ENCODE data around the gene SBF2. TPM values are rescaled to one million over a fixed set of nuclear protein-coding genes. Genes with fewer than 3 reads are reported as not detected.
A peak's percentile ranks its signal among the peaks of the same experiment; 100 is the strongest.
"Not testable (repeated sequence)": the region's sequence is repeated elsewhere in the genome, so short reads cannot be mapped to it uniquely, and the experiment has no call there.

SBF2 gene
- total RNA-seq, 1 experiment from 2014 or later = 16.7 TPM

GRCh38 chr11:10017050-10017449 lies 277.0 kb downstream of the SBF2 start:
- Histone ChIP-seq H3K4me3 (no peak overlapping the region), H3K36me3 (peaks cover 12% of the 10 kb centered on the region), H3K9me3 (peaks cover 6% of the 10 kb centered on the region), H3K27me3 (no peaks in the 10 kb centered on the region)
- no peak for DNase-seq

GRCh38 chr11:10012068-10012467 lies 282.0 kb downstream of the SBF2 start:
- DNase-seq = no peak
- peaks cover 24% of the 10 kb centered on the region for H3K36me3 ChIP-seq
- no peaks in the 10 kb centered on the region for H3K27me3 ChIP-seq
- peaks cover 26% of the 10 kb centered on the region for H3K9me3 ChIP-seq
- no peak overlapping the region for H3K4me3 ChIP-seq

DNA sequence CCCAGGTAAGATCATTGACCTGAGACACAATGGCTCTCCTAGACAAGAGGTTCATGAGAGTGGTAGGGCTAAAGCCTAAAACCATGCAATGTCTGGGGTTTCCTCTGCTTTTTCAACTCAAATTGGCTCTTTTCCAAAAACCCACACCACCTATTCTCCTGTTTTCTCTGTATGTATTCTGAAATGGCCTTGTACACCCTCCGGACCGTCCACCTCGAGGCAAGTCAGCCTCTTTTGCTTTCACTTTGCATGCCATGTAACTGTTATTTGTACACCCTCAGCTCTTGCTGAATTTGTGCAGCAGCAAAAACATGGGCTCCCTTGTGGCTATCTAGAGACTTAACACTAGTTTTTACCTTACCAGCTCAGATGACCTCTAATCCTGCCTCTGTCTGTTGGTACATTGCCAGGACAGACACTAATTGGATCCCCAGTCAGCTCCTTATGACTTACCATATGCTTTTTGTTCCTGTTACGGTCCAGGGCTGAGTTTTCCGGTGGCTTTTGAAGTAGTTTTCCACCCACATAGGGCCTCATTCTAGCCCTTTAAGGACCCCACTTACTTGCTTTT lies 288.0 kb downstream of the SBF2 start:
- DNase-seq = no peak
- Histone ChIP-seq H3K9me3 (peaks cover 30% of the 10 kb centered on the region), H3K27me3 (no peaks in the 10 kb centered on the region), H3K4me3 (no peak overlapping the region), H3K36me3 (peaks cover 21% of the 10 kb centered on the region)

DNA sequence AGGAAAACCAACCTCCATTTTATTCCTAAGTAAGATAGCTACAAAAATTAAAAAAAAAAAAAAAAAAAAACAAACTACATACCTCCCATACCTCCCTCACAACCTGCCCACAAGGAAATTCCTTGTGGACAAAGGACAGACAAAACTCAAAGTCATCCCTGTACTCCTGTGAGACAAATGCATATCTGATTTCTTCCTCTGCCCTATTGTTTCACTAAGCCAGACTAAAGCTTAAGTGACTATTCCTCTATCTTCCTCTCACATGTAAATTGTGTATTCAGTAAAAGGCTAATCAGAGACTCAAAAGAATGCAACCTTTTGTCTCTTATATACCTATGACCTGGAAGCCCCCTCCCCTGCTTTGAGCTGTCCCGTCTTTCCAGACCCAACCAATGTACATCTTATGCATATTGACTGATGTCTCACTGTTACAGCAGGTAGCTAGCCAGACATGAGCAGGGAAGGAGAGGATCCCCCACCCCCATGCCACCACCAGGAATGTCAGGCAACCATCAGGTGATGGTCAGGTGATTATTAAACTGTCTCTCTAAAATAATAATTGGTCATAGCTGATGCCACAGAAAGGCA lies 289.4 kb downstream of the SBF2 start:
- Histone ChIP-seq H3K36me3 (peaks cover 14% of the 10 kb centered on the region), H3K4me3 (no peak overlapping the region), H3K27me3 (no peaks in the 10 kb centered on the region), H3K9me3 (peaks cover 25% of the 10 kb centered on the region)
- DNase-seq = no peak

DNA sequence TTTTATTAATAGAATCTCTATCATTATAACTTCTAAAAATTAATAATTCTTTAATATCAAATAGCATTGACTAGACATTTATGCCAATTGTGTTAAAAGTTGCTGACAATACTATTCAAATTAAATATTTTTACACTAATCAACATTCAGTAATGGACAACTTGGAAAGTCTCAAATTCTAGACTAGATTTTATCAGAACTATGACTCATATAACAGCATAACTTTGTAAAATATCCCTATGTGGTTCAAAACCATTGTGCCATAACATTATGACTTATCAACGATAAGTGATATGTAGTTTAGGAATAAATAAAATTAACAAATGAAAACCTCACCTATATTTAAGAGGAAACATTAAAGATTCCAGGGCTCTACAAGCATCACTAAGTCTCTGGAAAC lies 291.8 kb downstream of the SBF2 start:
- no peaks in the 10 kb centered on the region for H3K27me3 ChIP-seq
- H3K9me3 ChIP-seq = peaks cover 13% of the 10 kb centered on the region
- H3K4me3 ChIP-seq = no peak overlapping the region
- no peak for DNase-seq
- H3K36me3 ChIP-seq = peaks cover 17% of the 10 kb centered on the region

- DNase-seq = no peak
- Histone ChIP-seq H3K36me3 (peaks cover 22% of the 10 kb centered on the region), H3K9me3 (no peaks in the 10 kb centered on the region; the same call in 1 of the 2 replicates), H3K4me3 (no peak overlapping the region), H3K27me3 (no peaks in the 10 kb centered on the region)
Measured at GRCh38 chr11:9992306-9992705, 301.7 kb downstream of the SBF2 start.

DNA sequence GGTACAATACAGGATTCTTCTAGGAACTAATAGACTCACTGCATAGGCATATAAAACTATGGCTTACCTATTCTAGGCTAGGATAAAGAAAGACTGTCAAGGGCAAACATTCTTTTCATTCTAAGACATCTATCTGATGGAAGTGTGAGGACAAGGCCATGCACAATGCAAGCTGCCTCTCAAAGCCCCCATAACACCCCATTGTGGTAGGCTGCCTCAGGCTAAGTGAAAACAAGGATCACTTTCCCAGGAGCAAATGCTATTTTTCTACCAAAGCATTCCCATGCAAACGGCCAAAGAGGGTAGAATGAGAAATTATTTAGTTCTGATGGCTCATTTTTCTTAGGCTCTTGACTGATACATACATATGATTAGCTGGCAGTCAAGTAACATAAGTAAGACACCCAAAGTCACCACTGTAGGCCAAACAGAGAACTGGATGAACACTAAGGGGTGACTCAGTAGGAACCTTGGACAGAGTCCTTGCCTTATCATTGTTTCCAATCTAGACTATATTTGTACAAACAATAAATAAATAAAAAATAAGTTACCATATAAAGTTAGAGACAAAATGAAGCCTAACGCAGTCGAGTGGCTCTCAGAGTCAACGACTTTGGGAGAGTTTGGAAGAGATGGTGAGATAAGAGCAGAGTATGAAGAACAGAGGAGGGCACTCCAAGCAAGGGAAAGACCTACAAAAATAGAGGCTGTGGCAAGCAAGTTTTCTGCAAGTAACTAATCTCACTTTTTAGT lies 303.6 kb downstream of the SBF2 start:
- DNase-seq = no peak
- H3K4me3 ChIP-seq = no peak overlapping the region

DNA sequence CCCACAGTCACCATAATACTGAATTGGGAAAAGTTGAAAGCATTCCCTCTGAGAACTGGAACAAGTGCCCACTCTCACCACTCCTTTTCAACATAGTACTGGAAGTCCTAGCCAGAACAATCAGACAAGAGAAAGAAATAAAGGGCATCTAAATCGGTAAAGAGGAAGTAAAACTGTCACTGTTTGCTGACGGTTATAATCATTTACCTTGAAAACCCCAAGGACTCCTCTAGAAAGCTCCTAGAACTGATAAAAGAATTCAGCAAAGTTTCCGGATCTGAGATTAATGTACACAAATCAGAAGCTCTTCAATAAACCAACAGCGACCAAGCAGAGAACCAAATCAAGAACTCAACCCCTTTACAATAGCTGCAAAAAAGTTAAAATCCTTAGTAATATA lies 306.7 kb downstream of the SBF2 start:
- H3K27me3 ChIP-seq, DNase-seq, H3K9me3 ChIP-seq, H3K4me3 ChIP-seq: not testable (repeated sequence)
- peaks cover 29% of the 10 kb centered on the region for H3K36me3 ChIP-seq

More for the DNA sequence above, 303.6 kb downstream of the SBF2 start:
- Histone ChIP-seq H3K9me3 (no peaks in the 10 kb centered on the region; the same call in 1 of the 2 replicates), H3K27me3 (no peaks in the 10 kb centered on the region), H3K36me3 (peaks cover 27% of the 10 kb centered on the region)

- no peak overlapping the region for H3K4me3 ChIP-seq
- H3K36me3 ChIP-seq = peaks cover 19% of the 10 kb centered on the region
- H3K9me3 ChIP-seq = no peaks in the 10 kb centered on the region; the same call in 1 of the 2 replicates
- DNase-seq = peak; percentile 38
- no peaks in the 10 kb centered on the region for H3K27me3 ChIP-seq
Measured at GRCh38 chr11:9982796-9983579, 311.0 kb downstream of the SBF2 start.

DNA sequence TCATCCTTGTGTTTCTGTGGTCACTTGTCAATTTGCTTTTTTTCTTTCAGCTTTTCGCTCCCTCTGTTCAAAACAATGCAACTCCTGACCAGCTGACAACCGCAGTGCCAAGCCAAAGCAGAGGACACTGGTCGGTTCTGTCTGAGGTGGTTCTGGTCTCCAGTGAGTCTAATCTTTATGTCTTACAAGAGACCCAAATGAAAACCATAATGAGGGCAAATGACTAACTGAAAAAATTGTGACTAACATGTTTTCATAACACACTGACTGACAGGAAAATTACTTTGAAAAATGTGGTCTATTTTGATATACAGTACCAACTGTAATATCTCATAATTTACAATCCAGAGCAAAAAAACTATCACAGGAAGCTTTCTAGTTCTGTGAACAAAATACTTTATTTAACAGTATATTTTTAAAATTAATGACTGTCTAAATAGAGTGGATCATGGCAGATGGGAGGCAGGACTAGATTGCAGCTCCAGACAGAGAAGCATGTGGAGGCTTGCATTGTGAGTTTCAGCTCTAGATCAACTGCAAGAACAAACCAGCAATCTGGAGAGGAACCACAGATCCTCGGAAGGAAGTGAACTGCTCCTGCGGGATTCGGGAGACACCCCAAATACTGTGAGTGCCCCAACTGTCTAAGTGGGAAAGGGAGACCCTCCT lies 311.8 kb downstream of the SBF2 start:
- H3K36me3 ChIP-seq = peaks cover 12% of the 10 kb centered on the region
- no peaks in the 10 kb centered on the region for H3K9me3 ChIP-seq
- no peak overlapping the region for H3K4me3 ChIP-seq
- DNase-seq = no peak
- no peaks in the 10 kb centered on the region for H3K27me3 ChIP-seq

GRCh38 chr11:9980931-9981330 lies 313.1 kb downstream of the SBF2 start:
- H3K4me3 ChIP-seq = no peak overlapping the region
- DNase-seq = no peak
- peaks cover 7% of the 10 kb centered on the region; the same call in 1 of the 2 replicates for H3K36me3 ChIP-seq
- no peaks in the 10 kb centered on the region for H3K27me3 ChIP-seq
- H3K9me3 ChIP-seq = no peaks in the 10 kb centered on the region

DNA sequence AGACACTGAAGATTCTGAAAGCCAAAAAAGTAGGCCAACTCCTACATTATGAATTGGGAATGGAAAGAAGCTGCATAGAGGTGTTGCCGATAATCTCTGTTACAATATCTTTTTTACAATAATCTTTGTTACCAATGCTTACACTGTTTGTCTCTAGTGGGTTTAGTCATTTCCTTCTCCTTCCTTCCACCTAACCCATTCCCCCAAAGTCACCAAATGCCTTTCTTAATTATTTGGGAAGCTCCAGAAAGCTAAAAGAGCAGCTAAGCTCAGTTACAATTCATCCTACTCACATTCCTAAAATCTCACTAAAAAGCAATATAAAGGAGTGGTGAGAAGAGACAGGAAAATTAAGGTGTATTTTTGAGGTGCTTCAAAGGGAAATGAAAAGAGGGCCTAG lies 316.5 kb downstream of the SBF2 start:
- Histone ChIP-seq H3K4me3 (no peak overlapping the region), H3K9me3 (no peaks in the 10 kb centered on the region), H3K36me3 (peaks cover 10% of the 10 kb centered on the region; the same call in 1 of the 2 replicates), H3K27me3 (no peaks in the 10 kb centered on the region)
- DNase-seq = no peak

DNA sequence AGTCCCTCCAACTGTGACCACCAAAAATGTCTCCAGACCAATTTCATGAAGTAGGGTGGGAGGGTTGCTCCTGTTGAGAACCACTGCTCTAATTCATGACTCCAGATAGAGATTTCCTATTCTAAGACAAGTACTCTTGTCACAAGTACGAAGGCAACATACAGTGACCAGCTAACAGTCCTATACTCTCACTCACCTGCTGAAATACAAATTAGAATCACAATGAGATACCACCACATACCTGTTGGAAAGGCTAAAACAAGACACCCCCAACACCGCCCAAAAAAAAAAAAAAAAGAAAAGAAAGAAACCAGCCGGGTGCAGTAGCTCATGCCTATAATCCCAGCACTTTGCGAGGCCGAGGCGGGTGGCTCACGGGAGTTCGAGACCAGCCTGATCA lies 319.6 kb downstream of the SBF2 start:
- no peak for DNase-seq
- peaks cover 10% of the 10 kb centered on the region for H3K36me3 ChIP-seq
- H3K4me3 ChIP-seq = no peak overlapping the region
- H3K27me3 ChIP-seq = no peaks in the 10 kb centered on the region
- no peaks in the 10 kb centered on the region for H3K9me3 ChIP-seq

GRCh38 chr11:9973921-9974320 lies 320.1 kb downstream of the SBF2 start:
- Histone ChIP-seq H3K9me3 (no peaks in the 10 kb centered on the region), H3K4me3 (no peak overlapping the region), H3K36me3 (peaks cover 10% of the 10 kb centered on the region), H3K27me3 (no peaks in the 10 kb centered on the region)
- no peak for DNase-seq

DNA sequence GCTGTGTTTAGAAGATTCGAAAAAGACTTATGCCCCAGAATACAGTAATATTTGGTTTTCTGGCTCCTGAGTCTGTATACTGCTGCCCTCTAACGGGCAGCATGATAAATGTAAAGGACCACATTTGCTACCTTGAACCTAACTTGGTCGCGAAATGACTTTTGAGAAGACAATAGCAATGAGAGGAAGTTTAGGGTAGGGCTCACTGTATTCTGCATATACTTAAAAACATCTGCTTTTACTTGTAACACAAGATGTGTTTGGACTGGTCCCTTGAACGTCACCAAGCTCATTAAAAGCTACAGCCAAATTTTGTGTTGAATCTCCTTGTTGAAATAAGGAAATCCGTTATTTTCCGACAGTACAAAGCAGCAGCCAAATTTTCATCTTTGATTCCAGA lies 321.0 kb downstream of the SBF2 start:
- DNase-seq = peak; percentile 8
- Histone ChIP-seq H3K4me3 (no peak overlapping the region), H3K27me3 (no peaks in the 10 kb centered on the region), H3K9me3 (no peaks in the 10 kb centered on the region), H3K36me3 (peaks cover 11% of the 10 kb centered on the region)

DNA sequence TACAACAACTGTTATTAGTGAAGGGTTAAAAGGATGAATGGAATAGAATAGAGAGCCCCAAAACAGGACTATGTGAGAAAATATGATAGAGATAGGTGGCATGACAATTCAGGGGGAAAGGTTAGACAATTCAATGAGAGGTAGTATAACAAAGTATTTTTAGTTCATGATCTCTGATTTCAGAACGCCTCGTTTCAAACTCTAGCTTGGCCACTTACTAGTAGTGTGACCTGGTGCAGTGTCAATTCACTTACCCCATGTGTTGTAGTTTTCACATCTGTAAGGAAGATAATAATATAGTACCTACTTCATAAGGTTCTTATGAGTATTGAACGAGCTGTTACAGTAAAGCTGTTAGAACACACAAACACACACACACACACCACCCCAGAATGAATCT lies 322.1 kb downstream of the SBF2 start:
- H3K27me3 ChIP-seq = no peaks in the 10 kb centered on the region
- DNase-seq = no peak
- H3K9me3 ChIP-seq = no peaks in the 10 kb centered on the region
- peaks cover 13% of the 10 kb centered on the region for H3K36me3 ChIP-seq
- no peak overlapping the region for H3K4me3 ChIP-seq

- H3K9me3 ChIP-seq = no peaks in the 10 kb centered on the region
- H3K27me3 ChIP-seq = no peaks in the 10 kb centered on the region
- H3K4me3 ChIP-seq = no peak overlapping the region
- no peak for DNase-seq
- peaks cover 11% of the 10 kb centered on the region for H3K36me3 ChIP-seq
Measured at GRCh38 chr11:9969068-9969467, 325.0 kb downstream of the SBF2 start.
